Hindlimb muscle (tissue), 1 donor: Measurements from ENCODE around the gene MOB3B. TPM values are rescaled to one million over a fixed set of nuclear protein-coding genes. Genes with fewer than 3 reads are reported as not detected.
A peak's percentile ranks its signal among the peaks of the same experiment; 100 is the strongest.
"Not testable (repeated sequence)": the region's sequence is repeated elsewhere in the genome, so short reads cannot be mapped to it uniquely, and the experiment has no call there.

Experiments
- DNase-seq: peaks from one replicate; pipeline ENCODE4 v3.0.0-alpha.2; 2013
- polyA plus RNA-seq: library from polyadenylated mRNA; unstranded; fragments of 120-200 nt; gene quantifications from one replicate; pipeline ENCODE4 v1.2.1, GENCODE V29; 2013; ENCODE audit not compliant: insufficient read length

The MOB3B gene
- polyA plus RNA-seq, 1 donor = 1.5 TPM

- DNase-seq = peak; percentile 48
Measured at GRCh38 chr9:27514551-27514950, 15.1 kb downstream of the MOB3B start.

- no peak for DNase-seq
Measured at GRCh38 chr9:27511771-27512170, 17.8 kb downstream of the MOB3B start.

GRCh38 chr9:27510780-27511179 lies 18.8 kb downstream of the MOB3B start:
- DNase-seq = no peak

- no peak for DNase-seq
Measured at GRCh38 chr9:27506981-27507380, 22.6 kb downstream of the MOB3B start.

- DNase-seq = no peak
Measured at GRCh38 chr9:27505744-27506161, 23.9 kb downstream of the MOB3B start.

- no peak for DNase-seq
Measured at GRCh38 chr9:27504259-27504658, 25.4 kb downstream of the MOB3B start.

- DNase-seq = no peak
Measured at GRCh38 chr9:27503623-27504022, 26.0 kb downstream of the MOB3B start.

- not testable (repeated sequence) for DNase-seq
Measured at GRCh38 chr9:27500902-27501301, 28.7 kb downstream of the MOB3B start.

GRCh38 chr9:27499451-27499850 lies 30.2 kb downstream of the MOB3B start:
- DNase-seq = no peak

- DNase-seq = no peak
Measured at GRCh38 chr9:27497883-27498417, 31.7 kb downstream of the MOB3B start.

GRCh38 chr9:27496135-27496504 lies 33.5 kb downstream of the MOB3B start:
- no peak for DNase-seq

GRCh38 chr9:27495480-27496134 lies 34.0 kb downstream of the MOB3B start:
- no peak for DNase-seq

GRCh38 chr9:27491154-27491553 lies 38.5 kb downstream of the MOB3B start:
- no peak for DNase-seq

- DNase-seq = no peak
Measured at GRCh38 chr9:27489087-27489876, 40.3 kb downstream of the MOB3B start.

- no peak for DNase-seq
Measured at GRCh38 chr9:27487927-27488326, 41.7 kb downstream of the MOB3B start.

GRCh38 chr9:27487128-27487640 lies 42.4 kb downstream of the MOB3B start:
- DNase-seq = no peak

- no peak for DNase-seq
Measured at GRCh38 chr9:27485158-27485557, 44.5 kb downstream of the MOB3B start.

GRCh38 chr9:27483576-27483975 lies 46.0 kb downstream of the MOB3B start:
- DNase-seq = no peak

- DNase-seq = no peak
Measured at GRCh38 chr9:27482709-27483108, 46.9 kb downstream of the MOB3B start.

GRCh38 chr9:27478322-27478721 lies 51.3 kb downstream of the MOB3B start:
- no peak for DNase-seq

GRCh38 chr9:27476870-27477515 lies 52.6 kb downstream of the MOB3B start:
- DNase-seq = no peak

- no peak for DNase-seq
Measured at GRCh38 chr9:27475057-27475595, 54.5 kb downstream of the MOB3B start.

- no peak for DNase-seq
Measured at GRCh38 chr9:27474305-27474704, 55.3 kb downstream of the MOB3B start.
